Stimulated activated CD4-positive, alpha-beta T cell treated with anti-CD3 and anti-CD28 coated beads, Interleukin-12 subunit alpha, Interleukin-12 subunit beta, amount 100 ng/mL, for 24 hours (primary cell): ENCODE results near the gene TMEM140.
"Not testable (repeated sequence)": the region's sequence is repeated elsewhere in the genome, so short reads cannot be mapped to it uniquely, and the experiment has no call there.

Experiments
- DNase-seq, 2 experiments: peaks; one replicate each; pipeline ENCODE4 v3.0.0-alpha.2; 2020; ENCODE audit warnings: low read depth in 2 of 2

The TMEM140 gene

DNA sequence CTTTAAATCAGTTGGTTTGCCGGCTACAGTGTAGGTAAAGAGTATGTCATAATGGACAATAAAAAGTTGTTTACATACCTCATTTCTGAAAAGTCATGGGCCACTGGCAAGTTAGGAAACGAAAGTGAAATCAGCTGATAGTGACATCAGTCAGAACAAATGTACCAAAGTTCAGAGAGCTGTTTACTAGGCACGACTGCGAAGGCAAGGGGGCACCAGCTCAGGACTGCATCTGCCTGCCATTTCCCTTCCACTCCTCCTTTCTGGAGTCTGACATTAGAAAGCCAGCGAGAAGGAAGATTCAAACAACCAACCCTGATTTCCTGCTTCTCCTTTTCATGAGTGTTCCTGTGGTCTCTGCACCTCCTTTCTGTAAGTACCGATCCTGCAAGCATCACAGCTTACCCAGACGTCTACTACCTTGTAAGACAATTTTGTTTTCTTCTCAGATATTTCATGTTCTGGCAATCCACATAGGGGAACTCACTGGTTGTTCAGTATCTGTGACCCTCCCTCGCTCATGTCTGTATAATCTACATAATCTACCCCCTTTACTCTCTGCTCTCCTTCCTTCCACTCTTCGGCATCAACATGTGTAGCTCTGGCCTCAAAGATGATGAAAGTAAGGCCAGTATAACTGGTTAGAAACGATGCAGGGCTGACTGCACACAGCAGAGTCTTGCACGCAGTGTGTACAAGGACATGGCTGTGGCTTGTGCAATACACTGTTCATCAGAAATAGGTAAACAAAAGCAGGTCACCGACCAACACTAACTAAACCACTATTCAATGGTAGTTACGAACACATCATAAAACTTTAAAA, at the start of gene TMEM140:
Gene TMEM140 (plus strand): TSS at position 174 of the 823 bp plus-strand sequence. CDS start 16,370 bp downstream, outside the sequence.
- no peak for DNase-seq

DNA sequence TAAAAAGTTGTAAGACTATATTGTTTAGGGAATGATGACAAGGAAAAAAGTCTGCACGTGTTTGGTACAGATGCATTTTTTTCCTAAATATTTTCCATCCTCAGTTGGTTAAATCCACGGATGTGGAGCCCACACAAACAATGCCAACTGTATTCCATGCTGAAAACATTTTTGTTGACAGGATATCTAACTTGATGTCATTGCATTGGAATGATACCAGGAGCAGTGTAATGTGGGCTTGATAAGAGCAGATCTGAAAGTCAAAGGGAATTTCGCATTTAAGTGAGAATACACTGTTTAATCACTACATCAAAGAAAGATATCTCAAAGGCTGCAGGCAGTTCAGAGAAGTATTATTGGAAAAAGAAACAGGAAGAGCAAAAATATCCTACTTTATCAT, 49.5 kb upstream of the TMEM140 start:
- DNase-seq = no peak

DNA sequence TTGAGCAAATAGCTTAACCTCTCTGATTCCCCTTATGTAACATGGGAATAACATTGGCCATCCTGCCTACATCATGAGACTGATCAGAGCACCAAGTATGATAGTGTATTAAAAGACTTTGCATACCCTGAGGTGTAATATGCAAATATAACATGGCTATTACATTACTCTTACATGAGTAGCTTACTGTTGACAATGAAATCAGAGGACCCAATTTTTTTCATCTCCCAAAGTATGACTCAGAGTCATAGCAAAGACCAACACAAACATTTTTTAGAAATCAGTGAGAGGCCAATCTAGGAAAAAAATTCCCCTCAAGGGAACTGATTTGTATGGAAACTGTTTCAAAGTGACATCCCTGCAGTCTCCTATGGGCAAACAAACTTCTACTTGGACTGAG, 47.0 kb upstream of the TMEM140 start:
- no peak for DNase-seq

DNA sequence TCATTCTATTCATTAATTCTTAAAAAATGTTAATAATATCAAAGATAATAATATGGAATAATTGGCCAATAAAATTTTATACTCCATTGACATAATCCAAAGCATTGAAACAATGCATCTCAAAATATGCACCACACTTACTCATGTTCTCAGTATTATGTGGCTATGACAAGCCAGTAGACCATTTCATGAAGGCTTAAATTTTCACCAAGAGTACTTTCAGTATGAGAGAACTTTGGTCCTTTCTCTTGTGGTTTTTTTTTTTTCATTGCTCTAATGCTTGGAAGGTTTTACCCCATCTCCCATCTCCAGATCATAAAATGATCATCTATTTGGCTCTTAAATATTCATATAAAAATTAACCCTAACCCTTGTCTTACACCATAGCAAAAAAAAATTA, 45.5 kb upstream of the TMEM140 start:
- DNase-seq = no peak

DNA sequence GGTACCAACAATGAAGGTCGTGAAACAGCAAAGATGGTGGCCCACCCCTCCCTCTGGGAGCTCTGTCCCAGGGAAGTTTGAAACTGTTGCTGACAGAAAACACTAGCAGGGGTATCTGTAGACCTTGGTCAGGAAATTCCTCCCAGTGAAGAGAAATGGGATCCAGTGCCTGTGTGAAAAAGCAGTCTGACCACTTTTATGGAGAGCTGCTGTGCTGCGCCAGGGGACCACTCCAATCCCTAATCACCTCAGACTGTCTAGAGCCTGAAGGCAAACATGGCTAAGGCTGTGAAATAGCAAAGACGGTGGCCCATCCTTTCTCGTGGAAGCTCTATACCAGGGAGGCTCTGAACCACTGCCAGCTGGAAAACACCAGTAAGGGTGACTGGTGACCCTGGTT, 38.3 kb upstream of the TMEM140 start:
- no peak for DNase-seq

DNA sequence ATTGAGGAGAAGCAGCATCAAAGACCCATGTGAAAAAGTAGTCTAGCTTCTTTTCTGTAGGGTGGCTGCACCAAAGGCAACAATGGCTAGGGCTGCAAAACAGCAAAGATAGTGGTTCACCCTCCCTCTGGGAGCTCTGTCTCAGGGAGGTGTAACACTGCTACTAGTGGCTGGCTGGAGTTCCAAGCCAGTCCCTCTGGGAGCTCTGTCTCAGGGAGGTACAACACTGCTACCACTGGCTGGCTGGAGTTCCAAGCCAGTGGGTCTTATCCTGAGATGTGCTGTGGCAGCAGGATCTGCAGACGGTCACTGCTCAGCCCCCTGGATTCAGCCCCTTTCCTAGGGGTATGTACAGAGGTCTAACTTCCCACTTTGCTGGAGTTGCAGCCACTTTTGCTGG, 37.9 kb upstream of the TMEM140 start:
- no peak for DNase-seq

DNA sequence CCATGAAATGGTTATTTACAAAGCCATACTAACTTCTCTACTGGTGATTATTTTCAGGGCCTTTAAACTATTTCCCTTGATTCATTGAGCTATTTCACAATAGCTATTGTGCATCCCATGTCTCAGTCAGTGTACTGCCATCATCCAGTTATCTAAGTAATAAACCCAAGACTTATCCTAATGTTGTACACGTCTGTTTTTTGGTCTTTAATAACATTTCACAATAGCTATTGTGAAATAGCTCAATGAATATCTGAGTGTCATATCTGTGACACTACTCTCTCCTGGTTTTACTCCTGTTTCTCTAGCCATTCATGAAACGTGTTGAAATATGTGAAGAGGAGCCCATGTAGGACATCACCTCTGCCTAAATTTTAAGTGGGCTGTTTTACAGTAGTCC, 36.5 kb upstream of the TMEM140 start:
- no peak for DNase-seq

DNA sequence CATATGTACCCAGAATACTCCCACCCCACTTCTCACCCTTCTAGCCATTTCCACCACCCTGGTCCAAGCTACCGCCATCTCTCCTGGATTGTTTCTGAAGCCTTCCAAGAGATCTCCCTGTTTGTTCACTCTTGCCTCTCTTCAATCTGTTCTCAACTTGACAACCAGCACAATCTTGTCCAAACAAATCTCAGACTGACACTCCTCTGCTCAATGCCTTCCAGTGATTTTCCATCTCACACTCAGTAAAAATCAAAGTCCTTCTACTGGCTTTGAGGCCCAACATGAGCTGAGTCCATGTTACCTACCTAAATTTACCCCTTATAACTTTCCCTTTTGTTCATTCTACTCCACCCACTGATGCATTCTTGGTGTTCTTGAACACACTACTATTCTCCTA, 33.2 kb upstream of the TMEM140 start:
- DNase-seq = no peak

DNA sequence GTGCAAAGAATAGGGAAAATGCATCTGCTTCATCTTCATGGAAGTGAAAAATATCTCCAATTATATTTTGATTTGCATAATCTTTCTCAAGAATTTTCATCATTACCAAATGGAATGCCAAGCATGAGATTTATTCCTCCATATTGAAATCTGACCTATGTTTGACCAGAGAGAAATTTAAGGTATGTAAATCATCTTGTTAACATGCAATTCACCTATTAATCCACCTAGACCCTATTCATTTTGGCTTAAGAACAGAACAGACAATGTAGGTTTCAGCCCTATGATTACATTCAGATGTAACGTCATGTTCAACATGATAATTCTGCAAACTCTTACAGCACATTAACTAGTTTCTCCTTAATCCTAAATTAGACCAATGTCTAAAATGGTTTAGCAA, 30.8 kb upstream of the TMEM140 start:
- no peak for DNase-seq

DNA sequence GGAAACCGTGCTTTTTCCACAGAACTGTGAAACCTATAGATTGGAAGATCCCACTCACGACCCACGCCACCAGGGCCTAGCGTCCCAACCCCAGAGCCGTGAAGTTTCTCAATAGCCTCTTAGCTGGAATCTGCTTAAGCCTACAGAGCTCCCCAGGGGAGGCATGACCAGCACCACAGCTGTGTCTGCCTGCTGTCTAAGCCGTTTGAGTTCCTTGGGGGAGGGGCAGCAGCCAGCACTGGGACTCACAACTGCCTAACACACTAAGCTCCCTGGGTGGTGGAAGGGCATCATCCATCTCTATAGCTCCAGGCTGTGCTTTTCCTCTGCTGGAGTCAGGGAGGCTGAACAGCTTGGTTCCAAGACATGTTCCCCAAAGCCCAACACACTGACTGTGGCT, 26.0 kb upstream of the TMEM140 start:
- DNase-seq = no peak

DNA sequence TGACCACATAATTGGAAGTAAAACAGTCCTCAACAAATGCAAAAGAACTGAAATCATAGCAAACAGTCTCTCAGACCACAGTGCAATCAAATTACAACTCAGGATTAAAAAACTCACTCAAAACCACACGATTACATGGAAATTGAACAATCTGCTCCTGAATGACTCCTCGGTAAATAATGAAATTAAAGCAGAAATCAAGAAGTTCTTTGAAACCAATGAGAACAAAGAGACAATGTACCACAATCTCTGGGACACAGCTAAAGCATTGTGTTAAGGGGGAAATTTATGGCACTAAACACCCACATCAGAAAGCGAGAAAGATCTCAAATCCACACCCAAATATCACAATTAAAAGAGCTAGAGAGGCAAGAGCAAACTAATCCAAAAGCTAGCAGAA, 23.2 kb upstream of the TMEM140 start:
- not testable (repeated sequence) for DNase-seq

DNA sequence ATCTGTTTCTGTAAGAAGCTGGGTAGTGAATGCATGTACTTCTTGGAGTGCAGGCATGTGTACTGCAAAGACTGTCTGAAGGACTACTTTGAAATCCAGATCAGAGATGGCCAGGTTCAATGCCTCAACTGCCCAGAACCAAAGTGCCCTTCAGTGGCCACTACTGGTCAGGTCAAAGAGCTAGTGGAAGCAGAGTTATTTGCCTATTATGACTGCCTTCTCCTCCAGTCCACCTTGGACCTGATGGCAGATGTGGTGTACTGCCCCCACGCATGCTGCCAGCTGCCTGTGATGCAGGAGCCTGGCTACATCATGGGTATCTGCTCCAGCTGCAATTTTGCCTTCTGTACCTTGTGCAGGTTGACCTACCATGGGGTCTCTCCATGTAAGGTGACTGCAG, 18.9 kb upstream of the TMEM140 start:
- no peak for DNase-seq

DNA sequence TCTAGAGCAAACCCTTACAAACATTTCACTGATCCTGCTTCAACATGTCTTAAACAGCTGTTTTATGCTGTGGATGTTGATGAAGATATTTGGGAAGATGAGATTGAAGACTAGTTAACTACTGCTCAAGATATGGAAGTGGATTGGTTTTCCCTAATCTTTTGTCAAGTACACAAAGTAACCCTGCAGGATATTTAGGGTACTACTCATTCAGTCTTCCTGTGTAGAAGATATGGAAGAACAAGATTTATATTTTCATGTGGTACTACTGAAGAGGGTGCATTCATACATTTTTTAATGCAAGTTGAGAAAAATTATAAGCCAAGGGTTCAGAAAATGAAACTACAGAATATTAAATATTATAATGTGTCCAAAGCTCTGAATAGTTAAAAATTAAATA, 18.3 kb upstream of the TMEM140 start:
- DNase-seq = no peak

DNA sequence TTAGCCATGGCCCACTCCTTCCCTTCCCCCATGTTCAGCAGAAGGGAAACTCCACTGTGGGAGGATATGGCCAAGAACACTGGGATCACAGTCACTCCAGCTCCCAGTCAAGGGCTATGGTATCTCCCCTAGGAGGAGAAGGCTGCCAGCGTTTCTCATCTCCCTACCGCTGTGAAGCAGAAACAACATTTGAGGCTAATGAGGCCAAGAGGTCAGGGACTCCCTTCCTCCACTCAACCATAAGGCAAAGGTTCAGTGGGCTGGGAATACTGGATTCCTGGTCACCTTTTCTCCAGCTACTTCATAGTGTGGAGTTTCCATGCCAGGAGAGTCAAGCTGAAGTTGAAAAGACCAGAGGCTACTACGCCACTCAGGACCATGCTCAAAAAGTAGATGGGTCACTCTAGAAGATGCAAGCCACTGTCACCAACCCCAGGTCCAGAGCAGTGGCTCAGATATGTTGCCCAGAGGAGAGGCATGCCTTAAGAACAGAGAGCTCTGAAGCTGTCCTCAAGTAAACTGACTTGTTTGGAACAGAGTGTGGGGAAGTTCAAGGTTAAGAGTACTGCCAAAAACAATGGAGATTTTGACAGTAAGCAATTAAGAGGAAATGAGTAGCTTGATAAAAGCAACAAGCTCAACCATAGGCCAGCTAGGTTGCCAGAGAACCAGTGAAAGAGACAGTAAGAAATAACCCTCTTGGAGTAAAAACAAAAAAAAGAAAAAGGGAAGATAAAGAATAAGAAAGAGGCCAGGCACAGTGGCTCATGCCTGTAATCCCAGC, 3.8 kb upstream of the TMEM140 start:
- DNase-seq = no peak

DNA sequence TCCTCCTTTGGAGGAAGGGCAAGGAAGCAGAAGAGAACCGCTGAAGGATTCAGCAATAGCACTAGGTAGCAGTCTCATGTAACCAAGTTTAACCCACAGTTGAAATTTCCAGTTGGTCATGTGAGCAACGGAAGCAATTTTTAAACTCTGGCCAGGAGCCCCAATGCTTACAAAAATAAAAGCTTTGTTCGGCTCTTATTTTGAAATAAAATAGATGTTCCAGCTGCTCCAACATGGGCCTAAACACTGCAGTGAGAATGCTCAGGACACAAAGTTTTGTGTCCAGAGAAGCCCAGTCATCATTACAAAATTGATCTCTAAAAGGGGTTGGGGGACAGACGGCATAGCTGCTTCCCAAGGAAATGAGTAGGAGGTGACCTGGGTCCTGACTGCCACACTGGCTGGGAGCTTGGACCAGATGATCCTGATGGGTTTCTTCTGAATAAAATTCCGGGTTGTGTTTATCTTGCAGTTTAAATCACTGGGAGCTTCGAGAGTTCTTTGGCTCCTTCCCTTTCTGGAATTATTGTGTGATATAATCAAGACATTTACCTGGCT, 452 bp upstream of the TMEM140 start:
- DNase-seq = no peak

DNA sequence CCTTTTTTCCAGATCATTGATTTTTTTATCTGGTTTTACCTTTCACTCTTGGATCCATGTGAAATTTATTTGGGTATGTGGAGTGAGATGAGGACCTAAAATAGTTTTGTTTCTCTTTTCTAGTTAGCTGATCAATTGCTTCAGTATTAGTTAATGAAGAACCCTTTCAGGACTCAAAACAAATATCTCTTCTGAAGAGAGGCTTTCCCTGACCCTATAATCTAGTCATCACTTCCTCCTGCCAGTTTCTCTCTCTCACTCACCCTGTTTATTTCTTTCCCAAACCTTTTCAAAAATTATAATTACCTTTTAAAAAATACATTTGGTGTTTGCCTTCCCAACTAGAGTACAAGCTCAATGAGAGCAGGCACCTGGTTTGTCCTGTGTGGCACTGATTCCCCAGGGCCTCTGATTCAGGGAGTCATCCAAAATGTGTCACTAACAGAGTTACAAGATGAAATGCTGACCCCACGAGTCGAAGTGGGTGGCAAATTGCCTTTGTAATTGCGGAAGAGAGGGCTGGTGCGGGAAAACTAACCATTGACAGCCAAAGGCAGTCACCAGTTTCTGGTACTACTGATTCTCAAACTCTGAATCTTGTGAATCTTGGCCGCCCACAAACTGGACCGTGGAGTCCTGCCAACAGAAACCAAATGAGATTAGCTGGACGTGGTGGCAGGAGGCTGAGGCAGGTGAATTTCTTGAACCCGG, 2.4 kb downstream of the TMEM140 start:
- DNase-seq = no peak

DNA sequence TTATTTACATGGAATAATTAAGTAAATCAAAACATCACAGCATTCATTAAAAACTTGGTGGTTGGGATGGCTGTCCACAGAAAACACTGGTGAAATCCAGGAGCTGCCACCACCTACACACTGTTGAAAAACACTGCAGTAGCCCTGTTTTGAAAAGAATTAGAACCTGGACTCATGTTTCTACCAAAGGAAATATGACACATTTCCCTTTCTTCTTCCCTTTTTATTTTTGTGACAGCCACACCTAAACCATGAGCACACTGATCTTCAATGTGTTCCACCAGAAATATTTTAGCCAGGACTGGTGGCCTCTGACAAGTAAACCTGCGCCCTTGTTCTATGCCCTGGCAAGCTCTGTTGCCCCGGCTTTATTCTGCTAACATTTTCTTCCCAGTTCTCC, 3.3 kb downstream of the TMEM140 start:
- DNase-seq = no peak

DNA sequence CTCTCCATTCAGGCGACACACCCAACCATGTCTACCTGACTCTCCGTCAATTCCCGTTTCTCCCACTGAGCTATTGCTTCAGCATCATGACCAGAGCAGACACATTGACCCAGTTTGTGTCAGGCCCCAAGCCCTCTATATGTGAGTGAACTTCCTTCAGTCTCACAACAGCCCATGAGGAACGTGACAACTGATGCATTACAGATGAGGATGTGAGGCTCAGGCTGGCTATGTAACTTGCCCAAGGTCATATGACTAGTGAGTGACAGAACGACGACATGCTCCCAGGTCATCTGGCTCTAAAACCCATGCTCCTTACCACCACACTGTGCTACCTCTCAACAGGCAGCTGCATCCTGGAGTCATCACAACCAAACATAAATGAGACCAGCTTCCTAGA, 3.7 kb downstream of the TMEM140 start:
- no peak for DNase-seq

DNA sequence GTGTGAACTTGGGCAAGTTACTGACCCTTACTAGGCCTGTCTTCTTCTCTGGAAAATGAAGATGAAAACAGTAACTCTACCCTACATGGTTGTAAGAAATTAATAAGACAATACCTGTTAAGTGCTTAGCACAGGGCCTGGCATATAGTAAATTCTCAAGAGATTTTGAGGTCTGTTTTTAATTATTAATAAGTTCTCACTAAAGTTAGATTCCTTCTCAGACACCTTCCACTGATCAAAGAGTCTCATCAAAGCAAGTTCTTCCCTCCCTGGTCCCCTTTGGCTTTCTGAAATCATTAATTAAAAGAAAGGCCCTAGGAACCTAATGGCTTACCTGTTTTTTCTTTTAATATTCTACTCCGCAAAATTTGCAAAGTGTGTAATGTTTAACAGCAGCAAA, 4.6 kb downstream of the TMEM140 start:
- DNase-seq = no peak

DNA sequence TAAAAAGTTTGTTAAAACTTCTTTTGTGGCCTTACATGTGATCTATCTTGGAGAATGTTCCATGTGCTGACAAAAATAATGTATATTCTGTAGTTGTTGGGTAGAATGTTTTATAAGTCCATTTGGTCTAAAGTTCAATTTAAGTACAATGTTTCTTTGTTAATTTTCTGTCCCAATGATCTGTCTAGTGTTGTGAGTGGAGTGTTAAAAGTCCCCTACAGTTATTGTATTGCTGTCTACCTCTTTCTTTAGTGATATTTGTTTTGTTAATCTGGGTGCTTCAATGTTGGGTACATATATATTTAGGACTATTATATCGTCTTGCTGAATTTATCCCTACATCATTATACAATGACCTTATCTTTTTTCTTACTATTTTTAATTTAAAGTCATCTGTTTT, 6.9 kb downstream of the TMEM140 start:
- DNase-seq = no peak

DNA sequence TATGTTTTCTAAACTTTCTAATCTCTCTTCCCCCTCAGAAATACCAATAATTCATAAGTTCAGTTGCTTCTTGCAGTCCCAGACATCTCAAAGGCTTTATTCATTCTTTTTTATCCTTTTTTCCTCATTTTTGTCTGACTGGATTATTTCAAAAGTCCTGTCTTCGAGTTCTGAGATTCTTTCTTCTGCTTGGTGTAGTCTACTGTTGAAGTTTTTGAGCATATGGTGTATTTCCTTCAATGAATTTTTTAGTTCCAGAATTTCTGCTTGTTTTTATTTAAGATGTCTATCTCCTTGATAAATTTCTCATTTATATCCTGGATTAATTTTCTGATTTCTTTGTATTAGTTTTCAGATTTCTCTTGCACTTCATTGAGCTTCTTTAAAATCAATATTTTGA, 8.4 kb downstream of the TMEM140 start:
- no peak for DNase-seq

DNA sequence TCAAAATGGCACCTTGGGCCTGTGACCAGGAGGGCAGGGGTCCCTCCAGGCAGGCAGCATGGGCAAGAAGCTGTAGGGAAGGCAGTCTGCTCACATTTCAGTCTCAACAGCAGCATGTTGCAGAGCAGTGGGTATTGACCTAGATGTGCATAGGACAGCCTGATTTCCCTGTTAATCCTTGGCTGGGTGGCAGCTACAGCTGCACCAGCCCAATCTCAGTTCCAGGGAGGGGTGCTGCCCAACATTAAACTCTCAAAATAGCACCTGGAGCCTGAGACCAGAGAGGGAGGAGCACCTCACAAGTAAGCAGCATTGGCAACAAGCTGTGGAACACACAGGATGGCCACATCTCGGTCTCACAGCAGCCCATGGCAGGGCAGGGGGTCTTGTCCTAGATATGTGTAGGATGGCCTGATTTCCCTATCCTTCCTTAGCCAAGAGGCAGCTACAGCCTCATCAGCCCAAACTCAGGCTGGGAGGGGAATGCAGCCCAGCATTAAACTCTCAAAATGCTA, 10.3 kb downstream of the TMEM140 start:
- no peak for DNase-seq
